ENCODE results near the gene C20orf144. TPM values are rescaled to one million over a fixed set of nuclear protein-coding genes. Genes with fewer than 3 reads are reported as not detected.

C20orf144 gene
- total RNA-seq, 1 experiment from 2014 or later, result not detected

- Histone ChIP-seq H4K20me1 (ENCODE audit: low read length) (no peaks in the 10 kb centered on the region), H3F3A (ENCODE audit: low read length, unreplicated experiment) (no peaks in the 10 kb centered on the region), H3K9me3 (ENCODE audit: low read length) (no peaks in the 10 kb centered on the region), H3K4me2 (ENCODE audit: low read length) (no peak overlapping the region), H3K79me2 (ENCODE audit: low read length) (no peaks in the 10 kb centered on the region), H2AFZ (ENCODE audit: low read length) (no peak overlapping the region), H3K9me2 (replicated peaks; ENCODE audit: low read length) (no peaks in the 10 kb centered on the region), H3K4me3 (ENCODE audit: low read length) (no peak overlapping the region), H3K27me3 (ENCODE audit: low read length) (no peaks in the 10 kb centered on the region), H3K36me3 (ENCODE audit: low read depth, low read length) (no peaks in the 10 kb centered on the region), H3K27ac (ENCODE audit: low read length) (no peak overlapping the region), H3K9ac (ENCODE audit: low read length) (no peak overlapping the region), H3K4me1 (ENCODE audit: insufficient read depth, low read length) (peaks cover 6% of the 10 kb centered on the region; the same call in 1 of the 2 replicates)
- no peak for TF ChIP-seq EZH2phosphoT487 (IDR thresholded peaks at IDR 0.05; ENCODE audit: borderline replicate concordance, low read length)
- no peak for TF ChIP-seq EZH2 (IDR thresholded peaks at IDR 0.05; ENCODE audit: low read length, unreplicated experiment)
- no peak for TF ChIP-seq CTCF (conservative IDR thresholded peaks at IDR 0.05; ENCODE audit: low read depth, low read length)
- intact Hi-C loops (cut with micrococcal nuclease), result no loop called here
- POLR2A ChIA-PET (ENCODE audit: unreplicated experiment), result no interaction called here
- CTCF ChIA-PET, result no interaction called here
- DNase-seq (no peak), ATAC-seq (no peak)
- no TSS peak for BruUV-seq (replicated peaks)
Observed at GRCh38 chr20:33707668-33708067, 45.5 kb downstream of the C20orf144 start.

- Histone ChIP-seq H3K9me2 (replicated peaks; ENCODE audit: low read length) (no peaks in the 10 kb centered on the region), H3K4me3 (ENCODE audit: low read length) (no peak overlapping the region), H3K27me3 (ENCODE audit: low read length) (no peaks in the 10 kb centered on the region), H3K4me2 (ENCODE audit: low read length) (no peak overlapping the region), H3K36me3 (ENCODE audit: low read depth, low read length) (no peaks in the 10 kb centered on the region), H3K9me3 (ENCODE audit: low read length) (no peaks in the 10 kb centered on the region), H3K79me2 (ENCODE audit: low read length) (no peaks in the 10 kb centered on the region), H4K20me1 (ENCODE audit: low read length) (no peaks in the 10 kb centered on the region), H3K9ac (ENCODE audit: low read length) (no peak overlapping the region), H2AFZ (ENCODE audit: low read length) (no peak overlapping the region), H3K27ac (ENCODE audit: low read length) (no peak overlapping the region), H3K4me1 (ENCODE audit: insufficient read depth, low read length) (peaks cover 6% of the 10 kb centered on the region; the same call in 1 of the 2 replicates), H3F3A (ENCODE audit: low read length, unreplicated experiment) (no peaks in the 10 kb centered on the region)
- POLR2A ChIA-PET (ENCODE audit: unreplicated experiment), result no interaction called here
- no peak for TF ChIP-seq CTCF (conservative IDR thresholded peaks at IDR 0.05; ENCODE audit: low read depth, low read length)
- TF ChIP-seq EZH2phosphoT487 (IDR thresholded peaks at IDR 0.05; ENCODE audit: borderline replicate concordance, low read length), result no peak
- no peak for TF ChIP-seq EZH2 (IDR thresholded peaks at IDR 0.05; ENCODE audit: low read length, unreplicated experiment)
- DNase-seq, result no peak
- CTCF ChIA-PET, result no interaction called here
- no peak for ATAC-seq
- intact Hi-C loops (cut with micrococcal nuclease), result no loop called here
- BruUV-seq (replicated peaks), result no TSS peak
Observed at GRCh38 chr20:33709398-33709797, 47.3 kb downstream of the C20orf144 start.

GRCh38 chr20:33709905-33710541 lies 47.9 kb downstream of the C20orf144 start:
- H2AFZ ChIP-seq (ENCODE audit: low read length), result no peak overlapping the region
- no peaks in the 10 kb centered on the region for H3K36me3 ChIP-seq (ENCODE audit: low read depth, low read length)
- H3K27me3 ChIP-seq (ENCODE audit: low read length), result no peaks in the 10 kb centered on the region
- no TSS peak for BruUV-seq (replicated peaks)
- H4K20me1 ChIP-seq (ENCODE audit: low read length), result no peaks in the 10 kb centered on the region
- no peaks in the 10 kb centered on the region for H3K79me2 ChIP-seq (ENCODE audit: low read length)
- POLR2A ChIA-PET (ENCODE audit: unreplicated experiment), result no interaction called here
- intact Hi-C loops (cut with micrococcal nuclease), result no loop called here
- peak overlapping the region; percentile 34; the same call in 1 of the 2 replicates for H3K4me2 ChIP-seq (ENCODE audit: low read length)
- TF ChIP-seq EZH2phosphoT487 (IDR thresholded peaks at IDR 0.05; ENCODE audit: borderline replicate concordance, low read length) (no peak), EZH2 (IDR thresholded peaks at IDR 0.05; ENCODE audit: low read length, unreplicated experiment) (no peak), CTCF (conservative IDR thresholded peaks at IDR 0.05; ENCODE audit: low read depth, low read length) (no peak)
- no peak overlapping the region for H3K9ac ChIP-seq (ENCODE audit: low read length)
- CTCF ChIA-PET, result no interaction called here
- H3K27ac ChIP-seq (ENCODE audit: low read length), result no peak overlapping the region
- ATAC-seq (no peak), DNase-seq (no peak)
- no peaks in the 10 kb centered on the region for H3K9me2 ChIP-seq (replicated peaks; ENCODE audit: low read length)
- peaks cover 6% of the 10 kb centered on the region; the same call in 1 of the 2 replicates for H3K4me1 ChIP-seq (ENCODE audit: insufficient read depth, low read length)
- no peak overlapping the region for H3K4me3 ChIP-seq (ENCODE audit: low read length)
- no peaks in the 10 kb centered on the region for H3F3A ChIP-seq (ENCODE audit: low read length, unreplicated experiment)
- no peaks in the 10 kb centered on the region for H3K9me3 ChIP-seq (ENCODE audit: low read length)

All from PC-3 (cell line).